CD8-positive, alpha-beta memory T cell (primary cell): ENCODE results near the gene CCNA2. TPM values are rescaled to one million over a fixed set of nuclear protein-coding genes. Genes with fewer than 3 reads are reported as not detected.

Source experiments
- CTCF ChIA-PET: fragments of 350-600 bp; sonication (Branson Sonifier 250); formaldehyde crosslinking; loops from one replicate; lab custom pipeline; 2021; ENCODE audit warnings: antibody characterized with exemption; lab: Charles Lee
- POLR2A ChIA-PET: fragments of 350-600 bp; sonication (Branson Sonifier 250); formaldehyde crosslinking; loops from one replicate; lab custom pipeline; 2021; ENCODE audit warnings: antibody characterized with exemption; lab: Charles Lee
- DNase-seq, 5 donors: peaks; one replicate each; pipeline versions ENCODE4 v3.0.0 to v3.0.0-alpha.2; 2020 to 2022; ENCODE audit warnings: mixed read lengths in 1 of 5
- H3K27ac ChIP-seq: one replicate; pipeline ENCODE4 v1.7.0; 2013; ENCODE audit warnings: low read depth, mild to moderate bottlenecking, low read length, moderate library complexity
- H3K27me3 ChIP-seq: 2 replicates; pipeline ENCODE4 v1.7.0; 2013; ENCODE audit warnings: low read length, mild to moderate bottlenecking; ENCODE audit not compliant: insufficient read depth, poor library complexity, severe bottlenecking
- H3K36me3 ChIP-seq: 2 replicates; pipeline ENCODE4 v1.7.0; 2013; ENCODE audit warnings: mild to moderate bottlenecking, low read length, moderate library complexity; ENCODE audit not compliant: insufficient read depth
- H3K4me1 ChIP-seq: 2 replicates; pipeline ENCODE4 v1.7.0; 2013; ENCODE audit warnings: mild to moderate bottlenecking, low read length, moderate library complexity; ENCODE audit not compliant: insufficient read depth
- H3K4me3 ChIP-seq: 2 replicates; pipeline ENCODE4 v1.7.0; 2013; ENCODE audit warnings: mild to moderate bottlenecking, low read length
- H3K9me3 ChIP-seq: 2 replicates; pipeline ENCODE4 v1.7.0; 2013; ENCODE audit warnings: mild to moderate bottlenecking, low read length
- H3K27ac Mint-ChIP-seq, 8 donors: one replicate each; pipeline ENCODE4 v1.8.0; 2020 to 2021; ENCODE audit warnings: mixed read lengths in 8 of 8, mild to moderate bottlenecking in 6 of 8, inconsistent platforms in 3 of 8, moderate library complexity in 3 of 8
- H3K27me3 Mint-ChIP-seq, 2 donors: one replicate each; pipeline ENCODE4 v1.8.0; 2020 to 2021; ENCODE audit warnings: mixed read lengths in 2 of 2, mild to moderate bottlenecking in 1 of 2, moderate library complexity in 1 of 2
- H3K36me3 Mint-ChIP-seq, 3 donors: one replicate each; pipeline ENCODE4 v1.8.0; 2020 to 2021; ENCODE audit warnings: mixed read lengths in 3 of 3, inconsistent platforms in 1 of 3, mild to moderate bottlenecking in 1 of 3
- H3K4me1 Mint-ChIP-seq, 3 donors: one replicate each; pipeline ENCODE4 v1.8.0; 2020 to 2021; ENCODE audit warnings: mixed read lengths in 3 of 3, inconsistent platforms in 1 of 3, mild to moderate bottlenecking in 1 of 3
- H3K4me3 Mint-ChIP-seq, 7 donors: one replicate each; pipeline ENCODE4 v1.8.0; 2020 to 2021; ENCODE audit warnings: mixed read lengths in 7 of 7, mild to moderate bottlenecking in 6 of 7, moderate library complexity in 4 of 7, inconsistent platforms in 2 of 7
- H3K9me3 Mint-ChIP-seq, 5 donors: one replicate each; pipeline ENCODE4 v1.8.0; 2020 to 2022; ENCODE audit warnings: mixed read lengths in 5 of 5, mild to moderate bottlenecking in 3 of 5, moderate library complexity in 2 of 5, inconsistent platforms in 1 of 5
- polyA plus RNA-seq: library from polyadenylated mRNA; unstranded; fragments of 300-500 nt; fragmentation: Illumina TruSeq; gene quantifications from one replicate; pipeline ENCODE4 v1.2.3, GENCODE V29; 2021
- total RNA-seq, 2 experiments: library from RNA; stranded (reverse); gene quantifications; one replicate each; pipeline ENCODE4 v1.2.3, GENCODE V29; 2021

Gene CCNA2
- total RNA-seq (10 to 100 TPM; 72.1 to 73.5 TPM), polyA plus RNA-seq (0.28 TPM)

GRCh38 chr4:121823505-121824170 is at the start of gene CCNA2:
CCNA2 (minus strand) TSS chr4:121823883; CDS start chr4:121823628, 255 bp downstream.
- no peaks in the 10 kb centered on the region for H3K9me3 ChIP-seq
- Mint-ChIP-seq H3K36me3 (peaks cover 0 to 20% (median 0%) of the 10 kb centered on the region in 3 donors), H3K27me3 (peaks cover 0 to 2% of the 10 kb centered on the region in 2 donors), H3K4me3 (peak within 1 kb of the TSS; percentile 79 to 95 (median 93)), H3K4me1 (peaks cover 17 to 38% (median 26%) of the 10 kb centered on the region in 3 donors), H3K9me3 (no peaks in the 10 kb centered on the region), H3K27ac (peak within 1 kb of the TSS; percentile 22 to 95 (median 90))
- no peaks in the 10 kb centered on the region for H3K36me3 ChIP-seq
- ChIA-PET POLR2A (interaction anchor here (0.6 to 2.2 kb wide), 4 partner anchors 22 to 500 kb away, joined by 3 to 10 read pairs (median 4); partner anchors contain the start of genes BBS7 and EXOSC9), CTCF (interaction anchor here (0.9 to 1.6 kb wide), 2 partner anchors 11 to 22 kb away, joined by 3 to 5 read pairs; partner anchors contain the start of gene EXOSC9)
- H3K27me3 ChIP-seq = no peaks in the 10 kb centered on the region
- peak within 1 kb of the TSS; percentile 57 for H3K27ac ChIP-seq
- peaks cover 5% of the 10 kb centered on the region for H3K4me1 ChIP-seq
- peak; percentile 91 to 96 (median 93) for DNase-seq
- peak within 1 kb of the TSS; percentile 83 for H3K4me3 ChIP-seq

DNA sequence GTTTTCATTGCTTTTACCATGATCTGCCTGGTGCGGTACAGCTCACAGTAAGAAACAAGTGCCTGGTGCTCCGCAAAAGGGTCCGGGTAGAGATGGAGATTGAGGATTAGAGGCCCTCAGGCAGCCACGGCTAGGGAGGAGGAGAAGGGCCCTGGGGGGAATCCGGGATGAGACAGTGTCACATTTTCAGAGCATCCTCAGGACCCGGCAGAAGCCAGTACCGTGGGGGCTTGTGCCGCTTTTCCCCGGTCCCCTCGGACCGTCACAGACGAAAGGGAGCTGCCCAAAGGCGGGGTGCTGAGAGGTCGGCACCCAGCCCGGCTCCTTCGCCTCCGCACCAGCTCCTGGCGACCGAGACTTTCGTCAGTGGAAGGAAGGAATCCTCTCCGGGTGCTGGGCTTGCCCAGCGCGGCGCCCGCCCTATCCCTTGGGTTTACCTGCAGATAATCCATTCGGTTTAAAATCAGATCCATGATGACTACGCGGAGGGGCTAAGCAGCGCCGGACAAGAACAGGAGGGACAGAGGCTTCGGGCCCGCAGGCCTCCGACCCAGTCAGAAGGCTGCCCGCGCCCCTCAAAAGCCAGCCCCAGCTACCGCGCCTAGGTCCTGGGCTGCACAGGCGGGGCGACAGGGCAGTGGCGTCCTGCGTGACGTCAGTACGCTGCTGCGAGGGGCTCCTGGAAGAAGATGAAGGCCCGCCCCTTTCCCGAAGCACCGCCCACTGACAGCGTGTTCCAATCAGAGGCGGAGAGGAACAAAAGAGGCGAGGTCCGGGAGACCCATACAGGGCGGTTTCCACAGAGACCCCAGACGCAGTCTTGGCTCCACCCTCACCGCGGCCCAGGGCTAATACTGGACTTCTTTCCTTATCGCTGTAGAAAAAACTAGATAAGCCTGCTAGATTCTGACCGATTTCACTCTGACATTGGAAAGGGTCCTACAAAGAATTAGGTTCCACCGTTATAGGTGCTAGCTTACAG is 46.4 kb upstream of the CCNA2 start, which contains the start of gene BBS7:
TSS of gene BBS7 (minus strand) at position 634 of the 982 bp plus-strand sequence. CDS start at position 473, 161 bp downstream.
- Histone ChIP-seq H3K4me1 (peaks cover 7% of the 10 kb centered on the region), H3K27me3 (no peaks in the 10 kb centered on the region), H3K36me3 (no peaks in the 10 kb centered on the region), H3K9me3 (no peaks in the 10 kb centered on the region), H3K4me3 (peak within 1 kb of the TSS; percentile 78), H3K27ac (peak within 1 kb of the TSS; percentile 71)
- ChIA-PET CTCF (interaction anchor here (1.4 kb wide), 1 partner anchor 31 kb away, joined by 3 read pairs; no protein-coding TSS in a partner anchor), POLR2A (interaction anchor here (0.6 to 1.1 kb wide), 2 partner anchors 9 to 46 kb away, joined by 3 to 7 read pairs; no protein-coding TSS in a partner anchor)
- peaks cover 12 to 28% of the 10 kb centered on the region in 2 donors for H3K27me3 Mint-ChIP-seq
- DNase-seq = peak; percentile 91 to 96 (median 91)
- H3K27ac Mint-ChIP-seq = peak within 1 kb of the TSS; percentile 83 to 98 (median 95)
- H3K36me3 Mint-ChIP-seq = peaks cover 7 to 25% (median 13%) of the 10 kb centered on the region in 3 donors
- H3K9me3 Mint-ChIP-seq = no peaks in the 10 kb centered on the region
- H3K4me3 Mint-ChIP-seq = peak within 1 kb of the TSS; percentile 92 to 99 (median 97)
- peaks cover 22 to 26% (median 22%) of the 10 kb centered on the region in 3 donors for H3K4me1 Mint-ChIP-seq

DNA sequence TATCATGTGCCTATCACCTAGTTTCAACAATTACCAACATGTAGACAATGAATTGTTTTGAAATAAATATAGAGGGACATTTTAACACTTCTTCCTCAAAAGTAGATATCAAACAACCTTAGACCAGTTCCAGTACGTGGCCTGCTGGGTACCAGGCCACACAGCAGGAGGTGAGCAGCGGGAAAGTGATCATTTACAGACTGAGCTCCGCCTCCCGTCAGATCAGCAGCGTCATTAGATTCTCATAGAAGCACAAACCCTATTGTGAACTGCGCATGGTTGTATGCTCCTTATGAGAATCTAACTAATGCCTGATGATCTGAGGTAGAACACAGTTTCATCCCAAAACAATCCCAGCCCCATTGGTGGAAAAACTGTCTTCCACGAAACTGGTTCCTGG is 40.1 kb upstream of the CCNA2 start:
- ChIA-PET POLR2A (no interaction called here), CTCF (no interaction called here)
- Histone ChIP-seq H3K27me3 (no peaks in the 10 kb centered on the region), H3K4me1 (no peaks in the 10 kb centered on the region), H3K27ac (no peak overlapping the region), H3K36me3 (no peaks in the 10 kb centered on the region), H3K9me3 (no peaks in the 10 kb centered on the region), H3K4me3 (no peak overlapping the region)
- H3K4me3 Mint-ChIP-seq = no peak overlapping the region
- no peaks in the 10 kb centered on the region for H3K27me3 Mint-ChIP-seq
- peaks cover 11 to 16% (median 12%) of the 10 kb centered on the region in 3 donors for H3K4me1 Mint-ChIP-seq
- H3K27ac Mint-ChIP-seq = peak overlapping the region in 1 of 8 donors; percentile 10
- DNase-seq = no peak
- no peaks in the 10 kb centered on the region for H3K9me3 Mint-ChIP-seq
- H3K36me3 Mint-ChIP-seq = peaks cover 11 to 44% (median 13%) of the 10 kb centered on the region in 3 donors

- CTCF ChIA-PET = no interaction called here
- H3K27me3 ChIP-seq = no peaks in the 10 kb centered on the region
- Mint-ChIP-seq H3K4me1 (peaks cover 6 to 13% (median 10%) of the 10 kb centered on the region in 3 donors), H3K27ac (no peak overlapping the region), H3K4me3 (no peak overlapping the region), H3K9me3 (no peaks in the 10 kb centered on the region), H3K27me3 (no peaks in the 10 kb centered on the region), H3K36me3 (peaks cover 9 to 47% (median 9%) of the 10 kb centered on the region in 3 donors)
- no peaks in the 10 kb centered on the region for H3K36me3 ChIP-seq
- POLR2A ChIA-PET = no interaction called here
- H3K4me3 ChIP-seq = no peak overlapping the region
- no peaks in the 10 kb centered on the region for H3K4me1 ChIP-seq
- no peak for DNase-seq
- no peak overlapping the region for H3K27ac ChIP-seq
- H3K9me3 ChIP-seq = no peaks in the 10 kb centered on the region
Measured at GRCh38 chr4:121861426-121861825, 37.7 kb upstream of the CCNA2 start.

GRCh38 chr4:121860121-121860520 is 36.4 kb upstream of the CCNA2 start:
- H3K27me3 ChIP-seq = no peaks in the 10 kb centered on the region
- ChIA-PET CTCF (no interaction called here), POLR2A (no interaction called here)
- Mint-ChIP-seq H3K9me3 (no peaks in the 10 kb centered on the region), H3K36me3 (peaks cover 0 to 43% (median 5%) of the 10 kb centered on the region in 3 donors), H3K4me3 (no peak overlapping the region), H3K27ac (no peak overlapping the region), H3K27me3 (no peaks in the 10 kb centered on the region), H3K4me1 (peaks cover 3 to 9% (median 6%) of the 10 kb centered on the region in 3 donors)
- H3K27ac ChIP-seq = no peak overlapping the region
- H3K4me1 ChIP-seq = no peaks in the 10 kb centered on the region
- no peak overlapping the region for H3K4me3 ChIP-seq
- DNase-seq = no peak
- no peaks in the 10 kb centered on the region for H3K9me3 ChIP-seq
- H3K36me3 ChIP-seq = no peaks in the 10 kb centered on the region

- H3K4me3 Mint-ChIP-seq = no peak overlapping the region
- no peaks in the 10 kb centered on the region for H3K27me3 Mint-ChIP-seq
- H3K27ac Mint-ChIP-seq = no peak overlapping the region
- H3K27me3 ChIP-seq = no peaks in the 10 kb centered on the region
- no peaks in the 10 kb centered on the region for H3K9me3 Mint-ChIP-seq
- no peak overlapping the region for H3K4me3 ChIP-seq
- CTCF ChIA-PET = no interaction called here
- peaks cover 0 to 45% (median 18%) of the 10 kb centered on the region in 3 donors for H3K36me3 Mint-ChIP-seq
- DNase-seq = no peak
- no peaks in the 10 kb centered on the region for H3K4me1 Mint-ChIP-seq
- no peaks in the 10 kb centered on the region for H3K4me1 ChIP-seq
- no peaks in the 10 kb centered on the region for H3K9me3 ChIP-seq
- no peak overlapping the region for H3K27ac ChIP-seq
- no peaks in the 10 kb centered on the region for H3K36me3 ChIP-seq
- POLR2A ChIA-PET = no interaction called here
Measured at GRCh38 chr4:121851354-121851753, 27.7 kb upstream of the CCNA2 start.

DNA sequence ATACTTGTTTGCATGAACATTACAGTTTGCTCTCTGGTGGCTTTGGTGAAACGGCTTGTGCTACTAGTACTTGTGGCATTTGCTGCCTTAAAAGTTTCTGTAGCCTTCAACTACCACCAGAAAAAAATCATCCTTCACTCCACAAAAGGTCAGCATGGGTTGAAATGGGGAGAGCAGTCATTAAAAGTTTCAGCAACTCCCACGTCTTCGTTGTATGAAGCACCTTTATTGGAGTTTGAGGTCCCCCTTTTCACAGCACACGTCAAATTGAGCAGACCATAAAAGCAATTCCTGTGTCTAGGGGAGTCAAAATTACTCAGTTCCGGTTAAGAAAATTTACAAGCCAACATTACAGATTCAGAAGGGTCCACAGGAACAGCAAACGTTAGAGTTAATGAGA is 23.0 kb upstream of the CCNA2 start:
- no peaks in the 10 kb centered on the region for H3K4me1 ChIP-seq
- H3K27ac ChIP-seq = no peak overlapping the region
- H3K4me3 ChIP-seq = no peak overlapping the region
- Mint-ChIP-seq H3K36me3 (peaks cover 11 to 53% (median 21%) of the 10 kb centered on the region in 3 donors), H3K4me1 (no peaks in the 10 kb centered on the region), H3K4me3 (no peak overlapping the region), H3K9me3 (no peaks in the 10 kb centered on the region), H3K27ac (no peak overlapping the region), H3K27me3 (no peaks in the 10 kb centered on the region)
- H3K27me3 ChIP-seq = no peaks in the 10 kb centered on the region
- POLR2A ChIA-PET = no interaction called here
- CTCF ChIA-PET = no interaction called here
- DNase-seq = no peak
- no peaks in the 10 kb centered on the region for H3K9me3 ChIP-seq
- H3K36me3 ChIP-seq = peaks cover 5% of the 10 kb centered on the region
